Coronary artery (tissue), 2 donors: Measurements from ENCODE around the gene C11orf97.
"Not testable (repeated sequence)": the region's sequence is repeated elsewhere in the genome, so short reads cannot be mapped to it uniquely, and the experiment has no call there.

Source experiments
- DNase-seq: peaks from one replicate; pipeline ENCODE4 v3.0.0-alpha.2; 2017; ENCODE audit warnings: low spot score
- H3K27ac ChIP-seq, 2 donors: fragments of 200-600 bp; sonication (generic); one replicate each; pipeline ENCODE4 v1.5.1; 2016 to 2019
- H3K4me3 ChIP-seq: fragments of 200-600 bp; sonication (generic); 2 replicates; pipeline ENCODE4 v1.5.1; 2016; ENCODE audit warnings: mild to moderate bottlenecking, moderate library complexity
- CTCF ChIP-seq: fragments of 200-600 bp; sonication (generic); IDR thresholded peaks from one replicate; pipeline ENCODE4 v1.5.1; 2019; ENCODE audit warnings: antibody characterized with exemption

The C11orf97 gene

GRCh38 chr11:94546162-94546470 is 33.9 kb downstream of the C11orf97 start:
- peak overlapping the region; percentile 92 for H3K4me3 ChIP-seq
- TF ChIP-seq CTCF, result no peak
- no peak overlapping the region for H3K27ac ChIP-seq
- no peak for DNase-seq

- no peak for DNase-seq
Observed at GRCh38 chr11:94546886-94547285, 34.6 kb downstream of the C11orf97 start.

GRCh38 chr11:94549146-94549545 is 36.9 kb downstream of the C11orf97 start:
- no peak overlapping the region for H3K27ac ChIP-seq
- no peak for DNase-seq
- H3K4me3 ChIP-seq, result peak overlapping the region; percentile 5
- TF ChIP-seq CTCF, result no peak

More at GRCh38 chr11:94546886-94547285, 34.6 kb downstream of the C11orf97 start:
- peak overlapping the region; percentile 92 for H3K4me3 ChIP-seq
- no peak overlapping the region for H3K27ac ChIP-seq
- TF ChIP-seq CTCF, result no peak

- no peak for TF ChIP-seq CTCF
- no peak overlapping the region for H3K27ac ChIP-seq
- H3K4me3 ChIP-seq, result no peak overlapping the region
- DNase-seq, result no peak
Observed at GRCh38 chr11:94550513-94550912, 38.3 kb downstream of the C11orf97 start.

GRCh38 chr11:94553938-94554337 is 41.7 kb downstream of the C11orf97 start:
- Histone ChIP-seq H3K27ac (no peak overlapping the region), H3K4me3 (no peak overlapping the region)
- TF ChIP-seq CTCF, result no peak
- no peak for DNase-seq

GRCh38 chr11:94555752-94556329 is 43.6 kb downstream of the C11orf97 start:
- not testable (repeated sequence) for H3K4me3 ChIP-seq, DNase-seq, H3K27ac ChIP-seq

GRCh38 chr11:94557421-94557820 is 45.2 kb downstream of the C11orf97 start:
- no peak overlapping the region for H3K27ac ChIP-seq
- DNase-seq, result no peak
- no peak for TF ChIP-seq CTCF
- no peak overlapping the region for H3K4me3 ChIP-seq

GRCh38 chr11:94557992-94558391 is 45.7 kb downstream of the C11orf97 start:
- no peak for DNase-seq
- Histone ChIP-seq H3K27ac (no peak overlapping the region), H3K4me3 (no peak overlapping the region)
- TF ChIP-seq CTCF, result no peak
